Activated T-cell treated with anti-CD3 and anti-CD28 coated beads, Interleukin-2, amount 50 U/mL, for 4 hours (primary cell): Measurements from ENCODE around the gene PRR12. TPM values are rescaled to one million over a fixed set of nuclear protein-coding genes. Genes with fewer than 3 reads are reported as not detected.

Source experiments
- ATAC-seq, 2 donors: fragments of 200-7000 bp; cut with Tn5 transposase; one replicate each; pipeline ENCODE4 v1.10.0; 2021
- DNase-seq: peaks from one replicate; pipeline ENCODE4 v3.0.0-alpha.2; 2020
- H3K27me3 Mint-ChIP-seq: one replicate; pipeline ENCODE4 v1.8.0; 2021; ENCODE audit warnings: low read depth, mixed read lengths
- H3K36me3 Mint-ChIP-seq: one replicate; pipeline ENCODE4 v1.8.0; 2022; ENCODE audit warnings: mixed read lengths; ENCODE audit not compliant: insufficient read depth
- H3K4me1 Mint-ChIP-seq: one replicate; pipeline ENCODE4 v1.8.0; 2021; ENCODE audit warnings: low read depth, mixed read lengths
- H3K4me3 Mint-ChIP-seq: one replicate; pipeline ENCODE4 v1.8.0; 2021; ENCODE audit warnings: mild to moderate bottlenecking, moderate library complexity, mixed read lengths
- H3K9me3 Mint-ChIP-seq: one replicate; pipeline ENCODE4 v1.8.0; 2021; ENCODE audit warnings: mixed read lengths
- total RNA-seq, 3 donors: library from RNA; stranded (reverse); gene quantifications; one replicate each; pipeline ENCODE4 v1.2.1, GENCODE V29; 2021

PRR12 gene
- total RNA-seq, 3 donors from 2014 or later: 28.0 to 33.1 (median 28.7) TPM

DNA sequence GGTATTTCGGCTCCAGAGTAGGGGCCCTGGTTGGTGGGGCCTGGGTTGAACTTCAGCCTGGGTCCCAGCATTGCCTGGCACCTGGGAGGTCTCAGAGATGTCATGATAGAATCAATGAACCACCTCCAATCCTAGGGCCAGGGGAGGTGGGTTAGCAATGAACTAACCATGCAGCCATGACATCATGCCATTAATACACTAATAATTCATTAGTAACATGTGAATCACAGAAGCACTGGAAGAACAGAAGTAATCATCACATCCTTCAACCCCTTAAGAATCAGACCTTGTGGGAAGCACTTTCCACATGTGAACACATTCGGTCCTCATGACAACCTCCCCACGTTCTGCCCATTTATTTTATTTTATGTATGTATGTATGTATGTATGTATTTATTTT lies 17.6 kb upstream of the PRR12 start:
- ATAC-seq (no peak), DNase-seq (no peak)
- Mint-ChIP-seq H3K9me3 (no peaks in the 10 kb centered on the region), H3K4me1 (peaks cover 41% of the 10 kb centered on the region), H3K36me3 (peaks cover 6% of the 10 kb centered on the region), H3K27me3 (no peaks in the 10 kb centered on the region), H3K4me3 (no peak overlapping the region)

DNA sequence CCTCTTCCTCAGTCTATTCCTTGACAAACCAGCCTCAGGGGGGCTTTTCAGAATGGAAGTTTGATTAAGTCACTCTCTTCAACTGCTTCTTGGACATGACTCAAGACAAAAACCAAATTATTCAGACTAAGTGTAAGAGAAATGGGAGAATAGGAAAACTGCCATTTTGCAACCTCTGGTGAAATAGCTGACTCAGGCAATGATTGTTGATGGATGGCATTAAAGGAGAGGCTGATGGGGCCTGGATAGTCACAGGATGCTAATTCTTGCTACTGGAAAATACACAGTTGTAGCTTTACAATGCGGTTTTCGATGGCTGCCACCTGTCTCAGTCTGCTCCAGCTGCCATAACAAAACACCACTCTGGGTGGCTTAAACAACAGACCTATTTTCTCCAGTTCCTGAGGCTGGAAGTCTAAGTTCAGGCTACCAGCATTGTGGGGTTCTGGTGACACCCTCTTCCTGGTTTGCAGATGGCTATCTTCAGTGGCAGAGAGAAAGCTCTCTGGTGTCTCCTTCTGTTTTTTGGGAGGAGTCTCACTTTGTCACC lies 16.7 kb upstream of the PRR12 start:
- ATAC-seq: no peak
- no peak for DNase-seq
- Mint-ChIP-seq H3K36me3 (peaks cover 6% of the 10 kb centered on the region), H3K27me3 (no peaks in the 10 kb centered on the region), H3K4me1 (peaks cover 44% of the 10 kb centered on the region), H3K9me3 (no peaks in the 10 kb centered on the region), H3K4me3 (no peak overlapping the region)

DNA sequence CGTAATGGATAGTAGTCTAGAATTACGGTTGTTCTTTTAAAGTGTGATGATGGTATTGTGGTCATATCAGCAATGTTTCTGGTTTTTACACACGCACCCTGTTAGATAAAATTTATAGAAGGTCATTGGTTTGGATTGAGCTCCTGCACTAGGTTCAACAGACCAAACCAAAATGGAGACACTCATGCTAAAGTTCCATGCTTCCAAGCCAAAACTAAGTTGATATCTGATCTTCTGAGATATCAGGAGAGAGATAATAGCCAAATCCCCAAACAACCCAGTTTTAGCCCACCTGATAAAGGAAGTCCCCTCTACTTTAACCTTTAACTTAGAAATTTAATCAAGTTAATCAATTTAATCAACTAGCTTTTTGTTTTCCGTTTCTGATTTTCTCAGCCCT lies 11.8 kb upstream of the PRR12 start:
- Mint-ChIP-seq H3K4me1 (peaks cover 33% of the 10 kb centered on the region), H3K36me3 (peaks cover 2% of the 10 kb centered on the region), H3K4me3 (peak overlapping the region; percentile 92), H3K9me3 (no peaks in the 10 kb centered on the region), H3K27me3 (no peaks in the 10 kb centered on the region)
- ATAC-seq (no peak), DNase-seq (no peak)

DNA sequence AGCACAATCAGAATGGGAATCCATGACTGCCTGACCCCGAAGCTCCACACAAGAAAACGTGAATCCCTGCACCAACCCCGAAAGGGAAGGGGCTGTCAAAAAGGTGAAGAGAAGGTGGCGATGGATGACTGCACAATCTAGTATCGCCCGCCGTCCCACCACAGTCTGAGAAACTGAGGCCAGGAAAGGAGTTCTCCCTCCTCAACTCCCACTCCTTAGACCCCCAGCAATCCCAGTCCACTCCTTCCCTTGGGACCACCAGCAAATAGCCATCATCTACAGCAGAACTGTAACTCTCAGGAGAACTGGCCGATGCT lies 11.1 kb upstream of the PRR12 start:
- Mint-ChIP-seq H3K36me3 (peaks cover 2% of the 10 kb centered on the region), H3K4me1 (peaks cover 30% of the 10 kb centered on the region), H3K9me3 (no peaks in the 10 kb centered on the region), H3K27me3 (no peaks in the 10 kb centered on the region), H3K4me3 (peak overlapping the region; percentile 92)
- no peak for DNase-seq
- peak; percentile 2 to 17 for ATAC-seq

DNA sequence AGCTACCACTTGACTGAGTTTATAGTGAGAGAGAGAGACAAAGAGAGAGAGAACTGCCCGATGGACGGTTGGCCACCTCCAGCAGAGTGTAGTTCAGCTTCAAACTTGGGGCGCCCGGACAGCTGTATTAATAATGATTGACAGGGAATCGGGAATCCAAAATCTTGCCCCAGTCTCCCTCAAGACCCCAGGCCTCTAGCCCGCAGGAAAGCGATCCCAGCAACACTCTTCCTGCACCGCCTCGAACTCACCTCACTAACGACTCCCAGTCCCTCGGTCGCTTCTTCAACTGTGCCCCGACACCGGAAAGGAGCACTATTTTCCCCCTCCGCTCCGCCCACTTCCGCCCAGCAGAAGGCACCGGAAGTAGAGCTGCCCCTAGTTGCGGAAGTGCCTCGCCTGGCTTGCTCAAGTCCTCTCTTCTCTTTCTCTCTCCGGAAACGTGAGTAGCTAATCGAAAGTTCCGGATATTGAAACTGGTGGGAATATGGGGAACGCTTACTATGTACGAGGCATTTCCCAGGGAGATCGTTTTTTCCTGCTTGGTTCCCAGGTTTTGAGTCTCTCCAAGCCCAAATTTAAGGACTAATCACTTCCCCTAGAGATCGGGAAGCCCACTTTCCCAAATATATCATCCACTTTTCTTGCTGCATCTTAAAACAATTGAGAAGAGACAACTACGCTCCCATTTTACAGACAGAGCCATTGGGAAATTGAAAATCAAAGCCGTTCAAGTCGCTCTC lies 10.5 kb upstream of the PRR12 start, which contains the start of gene NOSIP:
Gene NOSIP (minus strand): TSS at position 293 of the 743 bp plus-strand sequence. CDS start 19,865 bp downstream, outside the sequence.
- Mint-ChIP-seq H3K27me3 (no peaks in the 10 kb centered on the region), H3K9me3 (no peaks in the 10 kb centered on the region), H3K4me3 (peak within 1 kb of the TSS; percentile 92), H3K36me3 (peaks cover 2% of the 10 kb centered on the region), H3K4me1 (peaks cover 30% of the 10 kb centered on the region)
- ATAC-seq (peak; percentile 99 to 100), DNase-seq (peak; percentile 96)

DNA sequence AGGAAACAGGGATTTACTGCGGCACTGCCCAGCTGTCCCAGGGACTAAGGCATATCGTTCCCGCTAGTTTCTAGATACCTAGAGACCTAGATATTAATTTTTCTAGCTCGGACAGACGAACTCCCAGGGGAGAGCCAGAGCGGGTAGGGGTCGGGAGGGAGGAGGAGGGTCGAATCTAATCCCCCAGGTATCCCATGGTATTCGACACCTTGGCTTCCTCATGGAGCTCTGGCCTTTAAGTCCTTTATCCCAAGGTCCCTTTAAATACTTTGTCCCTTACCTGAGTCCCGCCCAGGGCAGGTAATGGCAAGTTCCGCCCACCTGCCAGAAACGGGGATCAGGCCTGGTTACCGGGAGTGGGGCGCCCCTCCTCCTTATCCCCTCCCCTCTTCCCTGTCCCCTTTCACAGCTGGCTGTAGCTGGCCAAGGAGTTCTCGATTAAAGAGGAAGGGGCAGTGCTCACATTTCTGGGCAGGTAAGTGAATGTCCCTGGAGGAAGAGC lies 9.9 kb upstream of the PRR12 start, which contains the start of gene PRRG2:
Gene PRRG2 (plus strand): TSS at position 310 of the 502 bp plus-strand sequence. CDS start 1,904 bp downstream, outside the sequence.
- Mint-ChIP-seq H3K4me3 (peak within 1 kb of the TSS; percentile 92), H3K36me3 (peaks cover 2% of the 10 kb centered on the region), H3K27me3 (no peaks in the 10 kb centered on the region), H3K4me1 (peaks cover 30% of the 10 kb centered on the region), H3K9me3 (no peaks in the 10 kb centered on the region)
- DNase-seq: no peak
- no peak for ATAC-seq

DNA sequence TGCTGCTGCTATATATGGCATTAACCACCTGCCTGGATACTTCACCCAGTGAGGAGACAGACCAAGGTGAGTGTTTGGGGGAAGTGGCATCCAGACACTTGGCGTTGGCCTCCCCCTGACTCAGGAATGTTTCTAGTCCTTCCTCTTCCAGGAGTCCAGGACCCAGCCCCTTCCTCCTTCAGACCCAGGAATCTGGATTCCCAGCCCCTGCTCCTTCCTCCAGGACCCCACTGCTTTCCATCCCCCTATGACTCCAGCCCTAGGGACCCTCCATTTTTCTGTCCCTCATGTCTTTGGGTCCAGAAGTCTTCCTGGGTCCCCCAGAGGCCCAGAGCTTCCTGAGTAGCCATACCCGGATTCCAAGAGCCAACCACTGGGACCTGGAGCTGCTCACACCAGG lies 7.7 kb upstream of the PRR12 start:
- ATAC-seq (no peak), DNase-seq (no peak)
- Mint-ChIP-seq H3K36me3 (peaks cover 2% of the 10 kb centered on the region), H3K9me3 (no peaks in the 10 kb centered on the region), H3K4me1 (peaks cover 19% of the 10 kb centered on the region), H3K27me3 (no peaks in the 10 kb centered on the region), H3K4me3 (no peak overlapping the region)

DNA sequence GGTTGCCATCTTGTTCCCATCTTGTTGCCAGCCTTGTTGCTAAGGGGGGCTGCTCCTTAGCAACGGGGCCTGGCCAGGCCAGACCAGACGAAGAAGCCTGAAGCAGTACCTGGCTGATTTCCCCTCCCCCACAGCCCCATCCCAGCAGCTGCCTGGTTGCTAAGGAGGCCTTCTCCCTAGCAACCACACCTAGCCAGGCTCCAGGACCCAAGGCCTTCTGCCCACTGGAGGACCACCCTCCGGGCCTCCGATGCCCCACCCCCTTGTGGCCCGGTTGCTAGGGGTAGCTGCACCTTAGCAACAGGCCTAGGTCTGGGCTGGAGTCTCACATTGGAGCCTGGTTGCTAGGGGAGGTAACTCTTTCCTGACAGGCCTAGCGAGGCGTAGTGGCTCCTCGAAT lies 6.0 kb upstream of the PRR12 start:
- Mint-ChIP-seq H3K36me3 (peaks cover 2% of the 10 kb centered on the region), H3K4me3 (no peak overlapping the region), H3K27me3 (no peaks in the 10 kb centered on the region), H3K9me3 (no peaks in the 10 kb centered on the region), H3K4me1 (peaks cover 14% of the 10 kb centered on the region)
- no peak for DNase-seq
- ATAC-seq: no peak

DNA sequence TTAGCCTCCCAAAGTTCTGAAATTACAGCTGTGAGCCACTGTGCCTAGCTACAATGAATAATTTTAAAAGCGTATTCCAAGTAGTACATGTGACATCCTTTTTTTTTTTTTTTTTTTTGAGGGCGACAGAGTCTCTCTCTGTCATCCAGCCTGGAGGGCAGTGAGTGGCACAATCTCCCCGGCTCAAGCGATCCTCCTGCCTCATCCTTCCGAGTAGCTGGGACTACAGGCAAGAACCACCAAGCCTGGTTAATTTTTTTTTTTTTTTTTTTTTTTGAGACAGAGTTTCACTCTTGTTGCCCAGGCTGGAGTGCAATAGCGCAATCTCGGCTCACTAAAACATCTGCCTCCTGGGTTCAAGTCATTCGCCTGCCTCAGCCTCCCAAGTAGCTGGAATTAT lies 3.8 kb upstream of the PRR12 start:
- Mint-ChIP-seq H3K4me3 (no peak overlapping the region), H3K27me3 (no peaks in the 10 kb centered on the region), H3K4me1 (peaks cover 15% of the 10 kb centered on the region), H3K9me3 (no peaks in the 10 kb centered on the region), H3K36me3 (no peaks in the 10 kb centered on the region)
- DNase-seq (no peak), ATAC-seq (no peak)

DNA sequence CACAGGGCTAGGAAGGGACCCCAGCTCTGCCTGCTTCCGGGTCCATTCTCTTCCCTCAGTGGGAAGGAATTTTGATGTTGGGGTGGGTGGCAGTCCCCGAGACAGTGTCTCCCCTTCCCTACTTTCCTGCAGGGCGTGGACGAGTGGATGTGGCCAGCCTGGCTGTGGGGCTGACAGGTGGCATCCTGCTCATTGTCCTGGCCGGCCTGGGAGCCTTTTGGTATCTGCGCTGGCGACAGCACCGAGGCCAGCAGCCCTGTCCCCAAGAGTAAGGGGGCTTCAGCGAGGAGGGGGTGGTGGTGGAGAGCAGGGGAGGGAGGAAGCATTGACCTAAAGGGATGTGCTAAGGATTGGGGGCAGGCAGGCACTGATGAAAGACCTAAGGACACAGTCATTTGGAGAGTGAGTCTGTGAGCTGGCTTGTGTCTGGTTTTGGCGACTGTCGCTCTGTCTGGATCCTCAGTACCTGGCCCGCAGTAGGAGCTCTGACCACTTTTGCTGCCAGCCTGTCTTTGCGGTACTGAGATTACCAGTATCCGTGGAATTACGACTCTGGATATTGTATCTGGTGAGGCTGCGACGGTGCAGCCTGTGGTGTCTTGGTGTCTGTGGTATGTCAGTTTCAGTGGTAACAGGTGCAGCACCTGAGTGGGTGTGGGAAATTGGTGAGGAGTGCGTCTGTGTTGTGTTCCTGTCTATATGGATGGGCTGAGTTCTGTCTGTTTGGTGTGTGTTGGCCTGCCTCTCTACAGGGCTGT lies 2.4 kb upstream of the PRR12 start:
- H3K4me3 Mint-ChIP-seq: no peak overlapping the region
- H3K4me1 Mint-ChIP-seq: peaks cover 27% of the 10 kb centered on the region
- H3K9me3 Mint-ChIP-seq: no peaks in the 10 kb centered on the region
- H3K36me3 Mint-ChIP-seq: no peaks in the 10 kb centered on the region
- DNase-seq: peak; percentile 29
- H3K27me3 Mint-ChIP-seq: no peaks in the 10 kb centered on the region
- ATAC-seq: peak; percentile 9 to 11

DNA sequence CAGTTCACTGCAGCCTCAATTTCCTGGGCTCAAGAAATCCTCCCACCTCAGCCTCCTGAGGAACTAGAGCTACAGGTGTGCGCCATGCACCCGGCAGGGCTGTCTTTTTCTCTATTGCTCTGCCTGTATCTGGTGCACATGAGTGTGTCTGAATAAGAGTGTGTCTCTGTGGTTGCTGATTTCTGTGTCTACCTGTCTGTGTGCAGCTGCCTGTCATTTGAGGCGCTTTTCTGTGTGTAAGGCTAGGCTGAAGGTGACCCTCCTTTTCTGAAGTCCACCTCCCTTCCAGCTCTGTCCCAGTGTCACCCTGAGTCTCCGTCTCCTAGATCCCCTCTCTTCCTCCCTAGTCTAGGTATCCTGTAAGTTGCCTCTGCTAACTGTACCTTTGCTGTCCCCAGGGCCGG lies 1.5 kb upstream of the PRR12 start:
- ATAC-seq: no peak

DNA sequence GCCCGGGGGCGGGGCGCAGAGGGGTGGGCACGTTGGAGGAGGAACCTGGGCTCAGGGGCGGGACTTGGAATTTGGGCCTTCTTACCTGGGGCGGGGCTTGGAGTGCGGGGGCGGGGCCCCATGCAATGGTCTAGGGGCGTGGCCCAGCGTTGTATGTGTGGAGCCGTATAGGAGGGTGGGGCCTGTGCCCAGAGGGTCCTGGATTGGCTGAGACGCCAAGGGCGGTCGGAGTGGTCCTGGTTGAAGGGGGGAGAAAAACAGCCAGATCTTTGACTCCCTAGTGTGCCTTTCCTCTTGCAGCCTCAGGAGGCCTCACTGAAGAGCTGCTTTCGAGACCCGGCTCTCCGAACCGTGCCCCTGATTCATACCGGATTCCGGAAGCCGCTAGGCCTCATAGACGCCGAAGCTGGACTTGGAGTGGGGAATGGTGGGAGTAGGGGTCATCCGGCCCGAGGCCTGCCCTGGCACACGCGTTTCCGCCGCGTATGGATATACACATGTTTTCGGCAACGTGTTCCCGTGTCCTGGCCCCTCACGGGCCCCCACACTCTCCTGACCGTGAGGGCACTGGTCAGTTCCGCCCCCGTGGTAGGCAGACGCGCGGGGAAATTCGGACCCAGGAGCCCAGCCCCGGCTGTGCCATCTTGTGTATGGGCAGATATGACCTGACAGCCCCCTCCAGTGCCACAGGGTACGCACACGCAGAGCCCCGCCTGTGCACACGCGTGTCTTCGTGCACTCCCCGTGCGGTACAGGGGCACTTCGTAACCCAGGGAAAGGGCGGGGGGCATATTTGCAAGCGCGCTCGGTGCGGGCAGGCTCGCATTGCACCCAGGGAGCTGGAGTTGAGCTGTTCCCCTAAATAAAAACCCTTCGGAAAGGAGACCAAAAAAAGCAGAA lies 661 bp upstream of the PRR12 start:
- Mint-ChIP-seq H3K36me3 (peaks cover 7% of the 10 kb centered on the region), H3K4me3 (peak overlapping the region; percentile 88), H3K9me3 (no peaks in the 10 kb centered on the region), H3K27me3 (no peaks in the 10 kb centered on the region), H3K4me1 (peaks cover 37% of the 10 kb centered on the region)
- peak; percentile 66 to 74 for ATAC-seq
- peak; percentile 91 for DNase-seq

More for the DNA sequence above, 1.5 kb upstream of the PRR12 start:
- DNase-seq: no peak
- Mint-ChIP-seq H3K4me1 (peaks cover 35% of the 10 kb centered on the region), H3K36me3 (peaks cover 5% of the 10 kb centered on the region), H3K27me3 (no peaks in the 10 kb centered on the region), H3K4me3 (no peak overlapping the region), H3K9me3 (no peaks in the 10 kb centered on the region)

DNA sequence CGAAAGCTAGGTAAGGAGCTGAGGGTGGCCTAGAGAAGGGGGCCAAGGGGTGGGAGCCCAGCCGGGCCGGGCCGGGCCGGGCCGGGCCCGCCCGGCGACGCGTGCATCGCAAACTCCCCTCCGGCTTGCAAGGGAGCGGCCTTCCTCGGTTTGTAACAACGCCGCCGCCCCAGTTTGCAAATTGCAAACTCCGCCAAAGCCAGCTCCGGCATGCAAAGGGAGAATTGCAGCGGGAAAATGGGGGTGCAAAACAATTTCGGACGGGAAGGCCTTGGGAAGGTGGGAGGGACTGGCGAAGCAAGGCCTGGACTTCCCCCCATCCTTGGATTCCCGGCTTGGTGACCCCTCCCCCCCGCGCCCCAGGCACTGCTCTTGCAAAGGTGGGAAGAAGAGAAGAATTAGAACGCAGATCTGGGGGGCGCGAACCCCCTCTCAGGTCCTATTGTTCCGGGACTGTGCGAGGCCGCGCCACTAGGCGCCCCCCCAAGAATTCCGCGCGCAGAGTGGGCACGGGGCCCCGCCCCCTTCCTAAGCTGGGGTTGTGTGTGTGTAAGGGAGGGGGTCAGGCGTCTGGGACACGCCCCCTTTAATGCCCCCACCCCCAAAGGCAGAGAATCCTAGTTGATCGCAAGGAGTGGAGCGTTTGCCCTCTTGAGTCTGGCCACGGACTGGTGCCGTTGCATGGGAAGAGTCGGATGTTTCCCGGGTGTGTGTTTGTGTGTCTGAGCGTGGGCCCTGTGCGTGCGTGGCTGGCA lies 926 bp downstream of the PRR12 start:
- peak; percentile 3 to 5 for ATAC-seq

More for the DNA sequence above, 926 bp downstream of the PRR12 start:
- H3K36me3 Mint-ChIP-seq: peaks cover 7% of the 10 kb centered on the region
- peak overlapping the region; percentile 88 for H3K4me3 Mint-ChIP-seq
- H3K27me3 Mint-ChIP-seq: no peaks in the 10 kb centered on the region
- H3K4me1 Mint-ChIP-seq: peaks cover 37% of the 10 kb centered on the region
- no peaks in the 10 kb centered on the region for H3K9me3 Mint-ChIP-seq
- peak; percentile 30 for DNase-seq
